HG03571 (cell line): ENCODE data around the gene PPA1.
"Not testable (repeated sequence)": the region's sequence is repeated elsewhere in the genome, so short reads cannot be mapped to it uniquely, and the experiment has no call there.

Source experiments
- ATAC-seq: cut with Tn5 transposase; IDR thresholded peaks from one replicate; pipeline ENCODE4 v1.9.1; 2021; ENCODE audit not compliant: unreplicated experiment

Gene PPA1

DNA sequence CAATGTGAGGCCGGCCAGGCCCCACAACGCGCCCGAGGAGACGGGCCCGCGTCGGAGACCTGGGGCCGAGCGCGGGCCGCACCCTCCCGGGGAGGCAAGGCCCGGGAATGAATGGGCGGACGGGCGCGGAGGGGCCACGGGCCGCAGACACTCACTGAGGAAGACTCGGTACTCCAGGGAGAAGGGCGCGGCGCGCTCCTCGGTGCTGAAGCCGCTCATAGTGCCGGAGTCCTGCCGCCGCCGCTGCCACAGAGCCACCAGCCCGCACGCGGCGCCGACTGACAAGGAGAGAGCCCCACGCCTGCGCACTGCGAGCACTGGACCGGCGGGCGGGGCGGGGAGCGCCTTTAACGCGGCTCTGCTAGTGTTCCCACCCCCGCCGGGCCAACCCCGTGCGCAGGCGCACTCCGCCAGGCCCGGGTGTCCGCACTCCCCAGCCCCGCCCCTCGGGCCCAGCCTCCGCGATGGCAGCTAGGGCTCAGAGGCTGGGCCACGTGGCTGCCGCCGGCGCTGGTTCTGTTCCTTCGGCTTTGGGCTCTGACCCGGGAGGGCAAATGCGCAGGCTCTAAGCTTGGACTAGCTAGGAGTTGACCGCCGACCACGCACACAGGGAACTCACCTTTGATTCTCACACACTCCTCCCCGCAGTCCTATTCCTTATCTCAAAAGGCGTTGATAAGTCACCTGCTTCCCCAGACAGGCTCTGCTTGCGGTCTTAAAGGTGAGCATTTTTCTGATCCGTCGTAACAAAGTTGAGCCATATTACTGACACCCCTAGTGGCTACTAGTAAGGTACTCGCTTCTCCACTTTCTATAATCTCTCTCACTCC, at the start of gene PPA1:
PPA1 (minus strand) TSS at position 321 of the 830 bp plus-strand sequence; CDS start at position 219, 102 bp downstream.
- peak; percentile 82 for ATAC-seq

DNA sequence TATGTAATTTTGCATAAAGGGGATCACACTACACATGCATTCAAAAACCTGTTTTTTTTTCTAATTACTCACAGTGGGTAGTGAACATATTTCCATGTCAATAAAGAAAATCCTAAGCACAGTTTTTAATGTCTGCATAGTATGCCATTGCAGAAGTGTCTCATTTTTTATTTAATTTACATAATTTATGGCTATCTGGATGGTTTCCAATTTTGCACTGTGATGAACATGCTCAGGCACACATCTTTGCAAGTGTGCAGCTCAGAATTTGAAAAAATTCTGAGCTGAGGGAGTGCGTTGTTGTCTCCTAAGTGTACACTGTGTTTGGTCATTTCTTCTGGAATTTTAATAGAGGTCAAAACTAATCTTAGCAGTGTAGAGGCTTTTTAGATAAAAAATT, 48.4 kb upstream of the PPA1 start:
- no peak for ATAC-seq

- ATAC-seq, result no peak
Measured at GRCh38 chr10:70280099-70280498, 46.9 kb upstream of the PPA1 start.

DNA sequence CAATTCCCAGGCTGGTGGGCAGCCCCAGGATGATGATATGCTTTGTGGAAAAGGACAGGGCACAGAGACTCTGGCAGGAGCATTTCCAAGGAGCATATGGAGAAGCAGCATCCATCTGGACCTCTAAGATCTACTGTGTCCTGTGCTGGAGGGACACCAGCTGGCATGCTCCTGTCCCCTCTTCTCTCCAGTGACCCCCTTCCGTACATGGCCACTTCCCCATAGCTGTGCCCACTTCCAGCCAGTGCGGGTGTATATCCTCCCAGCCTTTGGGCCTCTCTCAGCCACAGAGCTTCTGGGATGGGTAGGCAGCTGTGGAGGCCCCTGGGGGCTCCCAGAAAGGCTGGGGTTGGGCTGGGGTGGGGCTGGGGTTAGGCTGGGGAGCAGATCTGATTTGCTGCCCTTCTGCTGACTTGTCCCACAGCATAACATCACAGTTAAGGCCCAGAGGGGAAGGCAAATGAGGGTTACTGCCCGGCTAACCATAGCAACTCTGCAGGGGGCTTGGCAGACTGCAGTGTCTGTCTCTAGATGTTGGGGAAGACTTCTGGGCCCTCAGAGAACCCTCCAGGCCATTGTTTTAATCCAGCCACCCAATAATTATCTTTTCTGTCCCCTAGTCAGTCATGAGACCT, 44.3 kb upstream of the PPA1 start:
- ATAC-seq, result no peak

GRCh38 chr10:70274643-70275042, 41.4 kb upstream of the PPA1 start:
- ATAC-seq, result no peak

- ATAC-seq, result peak; percentile 66
Measured at GRCh38 chr10:70272925-70273316, 39.7 kb upstream of the PPA1 start.

DNA sequence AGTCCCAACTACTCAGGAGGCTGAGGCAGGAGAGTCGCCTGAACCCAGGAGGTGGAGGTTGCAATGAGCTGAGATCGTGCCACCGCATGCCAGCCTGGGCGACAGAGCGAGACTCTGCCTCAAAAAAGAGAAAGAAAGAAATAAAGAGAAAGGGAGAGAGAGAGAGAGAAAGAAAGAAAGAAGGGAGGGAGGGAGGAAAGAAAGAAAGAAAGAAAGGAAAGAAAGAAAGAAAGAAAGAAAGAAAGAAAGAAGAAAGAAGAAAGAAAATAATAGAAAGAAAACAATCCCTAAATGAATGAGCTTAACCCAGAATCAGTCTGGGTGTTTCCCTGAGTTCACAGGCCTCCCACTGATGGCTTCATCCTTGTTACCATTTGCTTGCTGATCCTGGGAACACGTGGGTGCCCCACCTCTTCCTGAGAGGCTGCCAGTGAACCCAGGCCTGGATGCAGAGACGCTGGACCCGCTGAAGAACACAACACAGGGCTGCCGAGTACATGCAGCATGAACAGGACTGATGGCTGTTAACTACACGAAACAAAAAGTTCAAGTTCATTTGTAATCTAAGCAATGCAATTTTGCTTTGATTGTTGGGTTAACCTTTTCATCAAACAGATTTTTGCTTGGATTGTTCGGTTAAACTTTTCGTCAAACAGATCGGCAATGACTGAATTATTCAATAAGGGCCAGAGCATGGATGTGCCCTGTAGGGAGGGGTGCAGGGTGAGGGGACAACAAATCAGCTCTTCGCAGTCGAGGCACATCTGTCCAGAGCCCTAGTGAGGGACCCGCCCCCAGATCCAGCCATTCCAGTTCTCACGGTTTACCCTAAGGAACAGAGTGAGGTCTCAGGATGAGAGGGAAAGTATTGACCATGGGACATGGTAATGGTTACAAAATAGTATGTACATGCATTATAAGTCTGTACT, 39.0 kb upstream of the PPA1 start:
- ATAC-seq, result no peak

DNA sequence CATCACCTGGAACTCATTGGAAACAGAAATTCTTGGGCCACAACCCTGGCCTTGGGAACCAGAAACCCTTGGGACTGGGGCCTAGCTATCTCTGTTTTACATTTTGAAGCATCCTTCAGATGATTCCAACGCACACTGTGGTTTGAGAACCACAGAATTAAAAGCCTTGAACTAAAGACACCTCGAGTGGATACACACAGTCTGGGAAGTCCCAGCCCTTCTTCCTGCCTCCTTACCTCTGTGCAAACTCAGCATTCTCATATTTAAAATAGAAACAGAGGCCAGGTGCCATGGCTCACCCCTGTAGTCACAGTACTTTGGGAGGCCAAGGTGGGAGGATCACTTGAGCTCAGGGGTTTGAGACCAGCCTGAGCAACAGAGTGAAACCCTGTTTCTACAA, 37.7 kb upstream of the PPA1 start:
- ATAC-seq, result no peak

DNA sequence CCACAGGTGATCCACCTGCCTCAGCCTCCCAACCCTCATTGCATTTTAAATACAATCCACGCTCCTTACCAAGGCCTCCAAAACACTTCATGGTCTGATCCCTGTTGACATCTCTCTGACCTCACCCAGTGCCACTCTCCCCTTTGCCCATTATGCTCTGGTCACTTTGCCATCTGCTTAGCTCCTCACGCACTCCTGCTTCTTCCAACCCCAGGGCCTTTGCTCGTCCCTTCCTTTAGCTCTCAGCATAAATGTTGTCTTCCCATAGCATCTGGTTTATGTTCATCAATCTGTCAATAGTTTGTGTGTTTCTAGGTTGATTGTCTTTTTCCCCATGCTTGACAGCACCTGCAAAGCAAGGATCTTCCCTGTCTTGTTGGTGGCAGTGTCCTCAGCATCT, 36.5 kb upstream of the PPA1 start:
- no peak for ATAC-seq

- no peak for ATAC-seq
Measured at GRCh38 chr10:70268376-70268775, 35.1 kb upstream of the PPA1 start.

DNA sequence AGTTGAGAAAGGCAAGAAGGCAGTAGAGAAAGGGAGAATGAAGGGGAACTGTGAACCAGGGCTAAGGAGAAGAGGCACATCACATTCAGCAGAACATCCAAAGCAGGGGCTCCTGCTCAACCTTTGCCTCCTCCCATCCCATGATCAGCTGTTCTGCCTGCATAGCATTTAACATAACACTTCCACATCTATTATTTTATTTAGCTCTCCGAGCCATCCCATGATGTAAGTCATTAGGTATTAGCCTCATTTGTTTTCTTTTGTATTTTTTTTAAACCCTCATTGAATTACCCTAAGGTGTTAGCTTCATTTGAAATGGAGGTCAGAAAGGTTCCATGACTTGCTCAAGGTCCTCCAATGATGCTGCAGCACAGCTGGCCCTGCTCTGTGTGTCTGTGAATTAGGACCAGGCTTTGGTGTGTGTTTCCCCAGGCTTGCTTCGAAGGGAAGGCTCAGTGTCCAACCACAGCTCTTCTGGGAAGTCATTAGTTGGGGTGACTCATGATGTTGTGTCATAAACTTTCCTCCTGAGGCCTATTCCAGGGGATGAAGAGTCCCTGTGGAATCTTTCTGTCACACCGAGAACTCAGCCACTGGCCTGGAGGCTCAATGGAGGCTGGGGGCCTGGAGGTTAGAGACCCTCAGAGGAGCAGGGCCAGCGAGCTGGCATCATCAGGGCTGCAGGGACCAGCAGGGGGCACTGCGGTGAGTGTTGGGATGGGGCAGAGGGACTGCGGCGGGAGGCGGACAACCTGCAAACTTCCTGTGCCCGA, 34.1 kb upstream of the PPA1 start:
- no peak for ATAC-seq

DNA sequence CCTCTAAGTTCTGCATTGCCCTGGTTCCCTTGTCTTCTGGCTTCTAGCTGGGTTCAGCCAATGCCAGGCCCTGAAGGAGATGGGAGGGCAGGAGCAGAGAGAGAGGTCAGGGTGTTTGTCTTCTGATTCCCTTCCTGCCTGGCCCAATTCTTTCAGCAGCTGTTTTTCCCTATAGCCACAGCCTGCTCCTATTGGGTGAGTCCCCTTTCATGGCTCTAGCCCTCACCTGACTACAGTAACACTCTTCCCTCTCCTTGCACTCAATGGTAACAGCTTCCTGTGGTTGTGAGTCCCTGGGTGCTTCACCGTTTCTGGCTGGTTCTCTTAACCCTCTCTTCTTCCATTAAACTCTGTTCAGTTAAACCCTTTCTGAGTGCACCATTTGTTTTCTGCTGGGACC, 33.5 kb upstream of the PPA1 start:
- ATAC-seq, result no peak

- ATAC-seq, result no peak
Measured at GRCh38 chr10:70266056-70266455, 32.8 kb upstream of the PPA1 start.

DNA sequence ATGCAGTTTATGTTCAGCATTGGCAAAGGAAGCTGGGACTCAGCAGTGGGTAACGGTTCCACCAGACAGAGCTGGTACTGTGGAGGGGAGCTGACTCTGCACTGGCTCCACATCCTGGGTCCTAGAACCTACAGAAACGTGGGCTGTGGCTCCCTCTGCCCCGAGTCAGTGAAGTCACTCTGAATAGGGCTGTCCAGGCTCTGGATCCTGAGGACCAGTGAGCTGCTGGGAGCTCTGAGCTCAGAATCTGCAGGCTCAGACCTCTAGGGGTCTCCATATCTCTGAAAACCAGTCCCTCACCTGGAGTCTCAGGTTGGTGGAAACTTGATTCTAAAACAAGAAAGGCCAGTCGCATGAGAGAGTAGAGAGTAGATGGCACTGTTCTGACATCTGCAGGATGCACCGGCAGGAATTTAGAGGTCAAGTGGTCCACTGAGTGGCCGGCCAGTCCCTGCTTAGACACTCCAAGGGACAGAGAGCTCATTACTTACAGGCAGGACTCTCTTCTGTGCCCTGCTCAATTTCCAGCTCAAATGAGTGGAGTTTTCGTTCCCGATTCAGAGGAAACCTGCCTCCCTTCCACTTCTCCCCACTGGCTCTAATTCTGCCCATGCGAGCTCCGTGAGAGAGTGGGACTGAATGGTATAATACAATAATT, 31.9 kb upstream of the PPA1 start:
- no peak for ATAC-seq

GRCh38 chr10:70260734-70261133, 27.5 kb upstream of the PPA1 start:
- ATAC-seq, result no peak

GRCh38 chr10:70260259-70260658, 27.0 kb upstream of the PPA1 start:
- ATAC-seq, result no peak

- no peak for ATAC-seq
Measured at GRCh38 chr10:70258216-70258615, 25.0 kb upstream of the PPA1 start.

- not testable (repeated sequence) for ATAC-seq
Measured at GRCh38 chr10:70257816-70258215, 24.6 kb upstream of the PPA1 start.

- ATAC-seq, result no peak
Measured at GRCh38 chr10:70256463-70256862, 23.2 kb upstream of the PPA1 start.
